GM13977 (cell line): ENCODE measurements around the gene ZNF98.

Experiments used
- DNase-seq: peaks from one replicate; pipeline ENCODE4 v3.0.0; 2012; ENCODE audit warnings: low spot score
- CTCF ChIP-seq: IDR thresholded peaks from 2 replicates; pipeline ENCODE4 v1.5.1; 2012; ENCODE audit warnings: mild to moderate bottlenecking, control low read depth; ENCODE audit not compliant: insufficient read depth; ENCODE audit errors: extremely low read depth, missing control alignments
- in situ Hi-C: fragments of 300-500 bp; cut with MboI; formaldehyde crosslinking; loops from one replicate; pipeline ENCODE4 v1.12.0; 2022; ENCODE audit warnings: low sequenced_read_pairs, low pct_unique_long_range_greater_than_20kb, mixed read lengths, inconsistent platforms; ENCODE audit not compliant: unreplicated experiment

Gene ZNF98

GRCh38 chr19:22422211-22422610, at the start of gene ZNF98:
TSS of gene ZNF98 (minus strand) at chr19:22422346. CDS start at chr19:22422224, 122 bp downstream.
- in situ Hi-C loops, result no loop called here
- no peak for TF ChIP-seq CTCF
- DNase-seq, result no peak

- DNase-seq, result no peak
- no peak for TF ChIP-seq CTCF
- in situ Hi-C loops, result no loop called here
These were observed 24.5 kb upstream of the ZNF98 start for GRCh38 chr19:22446605-22447004.

- TF ChIP-seq CTCF, result no peak
- in situ Hi-C loops, result no loop called here
- no peak for DNase-seq
These were observed 15.9 kb upstream of the ZNF98 start for GRCh38 chr19:22438011-22438410.

GRCh38 chr19:22427960-22428913, 6.1 kb upstream of the ZNF98 start:
- in situ Hi-C loops, result no loop called here
- no peak for TF ChIP-seq CTCF
- no peak for DNase-seq

GRCh38 chr19:22427547-22427946, 5.4 kb upstream of the ZNF98 start:
- in situ Hi-C loops, result no loop called here
- no peak for DNase-seq
- no peak for TF ChIP-seq CTCF

GRCh38 chr19:22426901-22427300, 4.8 kb upstream of the ZNF98 start:
- in situ Hi-C loops, result no loop called here
- no peak for TF ChIP-seq CTCF
- no peak for DNase-seq
